WERI-Rb-1 (cell line): ENCODE measurements around the gene ZNF469.

Experiments used
- DNase-seq: peaks from one replicate; pipeline ENCODE4 v3.0.0-alpha.2; 2020
- H3K27ac ChIP-seq: fragments of 250-450 bp; sonication (Bioruptor Pico); 2 replicates; pipeline ENCODE4 v1.5.1; 2020; ENCODE audit warnings: mild to moderate bottlenecking, moderate library complexity
- H3K27me3 ChIP-seq: fragments of 250-450 bp; sonication (Bioruptor Pico); 2 replicates; pipeline ENCODE4 v1.5.1; 2021; ENCODE audit warnings: mild to moderate bottlenecking, low read depth, moderate library complexity; ENCODE audit not compliant: insufficient read depth, severe bottlenecking
- H3K36me3 ChIP-seq: fragments of 250-450 bp; sonication (Bioruptor Pico); 2 replicates; pipeline ENCODE4 v1.5.1; 2020; ENCODE audit warnings: mild to moderate bottlenecking, moderate library complexity
- H3K4me3 ChIP-seq: 2 replicates; pipeline ENCODE4 v1.5.1; 2011; ENCODE audit warnings: low read depth, mild to moderate bottlenecking, control low read depth, low read length
- H3K9me3 ChIP-seq: fragments of 250-450 bp; sonication (Bioruptor Pico); 2 replicates; pipeline ENCODE4 v1.5.1; 2021; ENCODE audit warnings: mild to moderate bottlenecking, moderate library complexity; ENCODE audit not compliant: severe bottlenecking
- CTCF ChIP-seq: IDR thresholded peaks from 2 replicates; pipeline ENCODE4 v1.5.1; 2011; ENCODE audit warnings: low read depth, mild to moderate bottlenecking, control low read depth, inconsistent platforms, low read length

Gene ZNF469

GRCh38 chr16:88353691-88354090 lies 29.1 kb upstream of the ZNF469 start:
- Histone ChIP-seq H3K27ac (no peak overlapping the region), H3K4me3 (no peak overlapping the region), H3K27me3 (no peaks in the 10 kb centered on the region), H3K9me3 (no peaks in the 10 kb centered on the region), H3K36me3 (no peaks in the 10 kb centered on the region)
- TF ChIP-seq CTCF = no peak
- DNase-seq = no peak

GRCh38 chr16:88354229-88355092 lies 28.3 kb upstream of the ZNF469 start:
- H3K27me3 ChIP-seq = no peaks in the 10 kb centered on the region
- TF ChIP-seq CTCF = no peak

GRCh38 chr16:88355093-88355388 lies 27.7 kb upstream of the ZNF469 start:
- Histone ChIP-seq H3K4me3 (no peak overlapping the region), H3K36me3 (no peaks in the 10 kb centered on the region), H3K27ac (peak overlapping the region; percentile 57), H3K27me3 (no peaks in the 10 kb centered on the region), H3K9me3 (no peaks in the 10 kb centered on the region)
- no peak for TF ChIP-seq CTCF
- DNase-seq = peak; percentile 25

More at GRCh38 chr16:88354229-88355092, 28.3 kb upstream of the ZNF469 start:
- Histone ChIP-seq H3K27ac (0 out of 2 replicates have a peak overlapping the region, but pooled peaks have one; percentile 28), H3K4me3 (no peak overlapping the region), H3K9me3 (no peaks in the 10 kb centered on the region), H3K36me3 (no peaks in the 10 kb centered on the region)
- DNase-seq = no peak

GRCh38 chr16:88355389-88356123 lies 27.2 kb upstream of the ZNF469 start:
- Histone ChIP-seq H3K4me3 (no peak overlapping the region), H3K27me3 (no peaks in the 10 kb centered on the region), H3K27ac (peak overlapping the region; percentile 57), H3K9me3 (no peaks in the 10 kb centered on the region), H3K36me3 (no peaks in the 10 kb centered on the region)
- TF ChIP-seq CTCF = no peak
- no peak for DNase-seq

- Histone ChIP-seq H3K9me3 (no peaks in the 10 kb centered on the region), H3K36me3 (no peaks in the 10 kb centered on the region), H3K4me3 (no peak overlapping the region), H3K27me3 (no peaks in the 10 kb centered on the region), H3K27ac (peak overlapping the region; percentile 8; the same call in 1 of the 2 replicates)
- TF ChIP-seq CTCF = no peak
- DNase-seq = peak; percentile 42
These were observed 26.5 kb upstream of the ZNF469 start for GRCh38 chr16:88356124-88356726.
